IMR-90 (cell line): Measurements from ENCODE around the gene GPR161. TPM values are rescaled to one million over a fixed set of nuclear protein-coding genes. Genes with fewer than 3 reads are reported as not detected.

Experiments
- ATAC-seq: fragments of 200-7000 bp; cut with Tn5 transposase; 2 replicates; pipeline ENCODE4 v1.9.1; 2020; ENCODE audit warnings: low read depth, mild to moderate bottlenecking, moderate library complexity
- BruUV-seq: library from RNA; stranded (reverse); fragments of 400-500 nt; replicated peaks from 2 replicates; lab custom pipeline; 2021; lab: Mats Ljungman, UMichigan
- CTCF ChIA-PET: fragments of 300-600 bp; formaldehyde crosslinking; extraction: SDS; loops from one replicate; lab custom pipeline; 2021; ENCODE audit warnings: antibody characterized with exemption; lab: Yijun Ruan, JAX
- POLR2A ChIA-PET: fragments of 300-600 bp; sonication (Branson Sonifier 250); formaldehyde crosslinking; loops from one replicate; lab custom pipeline; 2022; ENCODE audit warnings: antibody characterized with exemption; ENCODE audit not compliant: unreplicated experiment; lab: Charles Lee
- DNase-seq: peaks from one replicate; pipeline ENCODE4 v3.0.0; 2013
- H2AFZ ChIP-seq: replicated peaks from 2 replicates; pipeline ENCODE3; 2013; ENCODE audit warnings: low read length, mild to moderate bottlenecking; ENCODE audit not compliant: poor library complexity
- H2AK5ac ChIP-seq: 2 replicates; pipeline ENCODE4 v1.6.1; 2013; ENCODE audit warnings: low read depth, low read length, inconsistent platforms
- H2AK9ac ChIP-seq: replicated peaks from 2 replicates; pipeline ENCODE3; 2013; ENCODE audit warnings: mild to moderate bottlenecking, low read depth, low read length, moderate library complexity; ENCODE audit not compliant: poor library complexity
- H2BK120ac ChIP-seq: 2 replicates; pipeline ENCODE4 v1.6.1; 2013; ENCODE audit warnings: low read depth, low read length, inconsistent platforms
- H2BK15ac ChIP-seq: 3 replicates; pipeline ENCODE4 v1.6.1; 2013; ENCODE audit warnings: low read depth, low read length, inconsistent platforms
- H2BK20ac ChIP-seq: 2 replicates; pipeline ENCODE4 v1.6.1; 2013; ENCODE audit warnings: low read depth, mild to moderate bottlenecking, inconsistent platforms, low read length, moderate library complexity
- H2BK5ac ChIP-seq: 2 replicates; pipeline ENCODE4 v1.6.1; 2013; ENCODE audit warnings: mild to moderate bottlenecking, low read depth, low read length, inconsistent platforms; ENCODE audit not compliant: poor library complexity, severe bottlenecking
- H3K14ac ChIP-seq: replicated peaks from 2 replicates; pipeline ENCODE4 v1.6.1; 2013; ENCODE audit warnings: low read depth, low read length, inconsistent platforms
- H3K18ac ChIP-seq: 2 replicates; pipeline ENCODE4 v1.6.1; 2013; ENCODE audit warnings: low read depth, low read length, control low read depth
- H3K23ac ChIP-seq: 2 replicates; pipeline ENCODE4 v1.6.1; 2013; ENCODE audit warnings: low read depth, low read length, inconsistent platforms
- H3K27ac ChIP-seq: 2 replicates; pipeline ENCODE4 v1.5.1; 2013; ENCODE audit warnings: mild to moderate bottlenecking, control low read depth, low read length; ENCODE audit not compliant: insufficient read depth
- H3K27me3 ChIP-seq: 2 replicates; pipeline ENCODE4 v1.6.1; 2013; ENCODE audit warnings: low read length; ENCODE audit not compliant: control insufficient read depth, insufficient read depth
- H3K36me3 ChIP-seq: 2 replicates; pipeline ENCODE4 v1.6.1; 2013; ENCODE audit warnings: low read length, mixed read lengths; ENCODE audit not compliant: control insufficient read depth, insufficient read depth
- H3K4ac ChIP-seq: 2 replicates; pipeline ENCODE4 v1.6.1; 2013; ENCODE audit warnings: low read depth, low read length, inconsistent platforms
- H3K4me1 ChIP-seq: 2 replicates; pipeline ENCODE4 v1.6.1; 2013; ENCODE audit warnings: low read length, mixed read lengths; ENCODE audit not compliant: control insufficient read depth, insufficient read depth
- H3K4me2 ChIP-seq: 2 replicates; pipeline ENCODE4 v1.6.1; 2013; ENCODE audit warnings: low read depth, mild to moderate bottlenecking, control low read depth, low read length, moderate library complexity
- H3K4me3 ChIP-seq: 2 replicates; pipeline ENCODE4 v1.5.1; 2013; ENCODE audit warnings: low read depth, mild to moderate bottlenecking, control low read depth, low read length, moderate library complexity; ENCODE audit not compliant: insufficient read depth
- H3K56ac ChIP-seq: 2 replicates; pipeline ENCODE4 v1.6.1; 2013; ENCODE audit warnings: low read length, inconsistent platforms; ENCODE audit not compliant: insufficient read depth; ENCODE audit errors: extremely low read depth
- H3K79me1 ChIP-seq, 2 experiments: 2 replicates each; pipeline ENCODE4 v1.6.1; 2013; ENCODE audit warnings: low read length in 2 of 2, inconsistent platforms in 1 of 2, low read depth in 1 of 2
- H3K9ac ChIP-seq: 2 replicates; pipeline ENCODE4 v1.6.1; 2013; ENCODE audit warnings: low read depth, low read length, control low read depth
- H3K9me1 ChIP-seq: 2 replicates; pipeline ENCODE4 v1.6.1; 2013; ENCODE audit warnings: low read length, inconsistent platforms; ENCODE audit not compliant: insufficient read depth
- H3K9me3 ChIP-seq: 2 replicates; pipeline ENCODE4 v1.6.1; 2013; ENCODE audit warnings: low read length; ENCODE audit not compliant: control insufficient read depth, insufficient read depth
- H4K20me1 ChIP-seq: 2 replicates; pipeline ENCODE4 v1.6.1; 2013; ENCODE audit warnings: low read length, inconsistent platforms; ENCODE audit not compliant: insufficient read depth
- H4K5ac ChIP-seq: 2 replicates; pipeline ENCODE4 v1.6.1; 2013; ENCODE audit warnings: mild to moderate bottlenecking, low read depth, low read length, control low read depth
- H4K8ac ChIP-seq, 2 experiments: 2 replicates each; pipeline ENCODE4 v1.6.1; 2013; ENCODE audit warnings: low read depth in 2 of 2, low read length in 2 of 2, control low read depth in 1 of 2, inconsistent platforms in 1 of 2
- H4K91ac ChIP-seq: 2 replicates; pipeline ENCODE4 v1.6.1; 2013; ENCODE audit warnings: low read depth, low read length, inconsistent platforms; ENCODE audit not compliant: insufficient read depth
- BHLHE40 ChIP-seq: fragments of 150-350 bp; IDR thresholded peaks from 2 replicates; pipeline ENCODE4 v1.6.1; 2016; ENCODE audit warnings: mild to moderate bottlenecking, low read depth, low read length
- CEBPB ChIP-seq: IDR thresholded peaks from 2 replicates; pipeline ENCODE4 v1.6.1; 2012; ENCODE audit warnings: low read depth, low read length, improper control_type of control experiment
- CHD1 ChIP-seq: IDR thresholded peaks from 2 replicates; pipeline ENCODE4 v1.6.1; 2012; ENCODE audit warnings: low read depth, low read length, improper control_type of control experiment
- FOS ChIP-seq: fragments of 150-350 bp; IDR thresholded peaks from 2 replicates; pipeline ENCODE4 v1.6.1; 2016; ENCODE audit warnings: low read depth, low read length
- MAFK ChIP-seq: IDR thresholded peaks from 2 replicates; pipeline ENCODE4 v1.6.1; 2012; ENCODE audit warnings: low read depth, low read length, improper control_type of control experiment
- MAZ ChIP-seq: IDR thresholded peaks from 2 replicates; pipeline ENCODE4 v1.6.1; 2012; ENCODE audit warnings: low read depth, mild to moderate bottlenecking, low read length, improper control_type of control experiment, moderate library complexity, borderline replicate concordance
- MXI1 ChIP-seq: IDR thresholded peaks from 2 replicates; pipeline ENCODE4 v1.6.1; 2012; ENCODE audit warnings: low read depth, mild to moderate bottlenecking, low read length, moderate library complexity, borderline replicate concordance
- NFE2L2 ChIP-seq: fragments of 150-350 bp; IDR thresholded peaks from 2 replicates; pipeline ENCODE4 v1.6.1; 2016; ENCODE audit warnings: low read depth, mild to moderate bottlenecking, low read length
- POLR2A ChIP-seq: IDR thresholded peaks from 2 replicates; pipeline ENCODE4 v1.6.1; 2012; ENCODE audit warnings: mild to moderate bottlenecking, low read depth, low read length
- RAD21 ChIP-seq: IDR thresholded peaks from 2 replicates; pipeline ENCODE4 v1.6.1; 2012; ENCODE audit warnings: low read length, improper control_type of control experiment
- RCOR1 ChIP-seq: IDR thresholded peaks from 2 replicates; pipeline ENCODE4 v1.6.1; 2012; ENCODE audit warnings: mild to moderate bottlenecking, low read length, improper control_type of control experiment; ENCODE audit not compliant: insufficient replicate concordance
- RFX5 ChIP-seq: IDR thresholded peaks from 2 replicates; pipeline ENCODE4 v1.8.0; 2012; ENCODE audit warnings: low read depth, mild to moderate bottlenecking, low read length, moderate library complexity
- SMC3 ChIP-seq: fragments of 150-350 bp; IDR thresholded peaks from 2 replicates; pipeline ENCODE4 v1.6.1; 2016; ENCODE audit warnings: low read depth, mild to moderate bottlenecking, antibody characterized with exemption, low read length, moderate library complexity
- WGBS, 2 experiments: methylation state at CpG; one replicate each; pipeline versions ENCODE4 v1.1.5 to v1.1.7; 2013; ENCODE audit warnings: missing lambda C conversion rate in 2 of 2; ENCODE audit not compliant: insufficient read length in 1 of 2; ENCODE audit errors: extremely low coverage in 2 of 2; 5-methylcytosine and 5-hydroxymethylcytosine counted together
- dilution Hi-C: fragments of 300-500 bp; cut with HindIII; formaldehyde crosslinking; loops from one replicate; pipeline ENCODE4 v1.14.3; 2018; ENCODE audit warnings: low sequenced_read_pairs; ENCODE audit not compliant: unreplicated experiment
- in situ Hi-C: fragments of 300-500 bp; cut with MboI; formaldehyde crosslinking; loops from 3 replicates; pipeline ENCODE4 v1.14.3; 2019; ENCODE audit warnings: low sequenced_read_pairs, inconsistent platforms, mixed read lengths
- intact Hi-C: fragments of 100-400 bp; cut with micrococcal nuclease; formaldehyde crosslinking; loops from 2 replicates; pipeline ENCODE4 v1.10.0; 2022
- polyA plus RNA-seq, 3 experiments: library from polyadenylated mRNA; depleted of rRNA; stranded (reverse); fragments of >200 nt; gene quantifications; 2 replicates each; pipeline ENCODE4 v1.2.3, GENCODE V29; 2012; ENCODE audit warnings: low replicate concordance in 1 of 3
- total RNA-seq: library from RNA; depleted of rRNA; stranded (reverse); fragments of >200 nt; gene quantifications from 2 replicates; pipeline ENCODE4 v1.2.3, GENCODE V29; 2012
- TF ChIP-seq, protein P1 (sequence below): fragments of 150-350 bp; IDR thresholded peaks from 2 replicates; pipeline ENCODE4 v1.6.1; 2016; ENCODE audit warnings: low read depth, mild to moderate bottlenecking, low read length, moderate library complexity, borderline replicate concordance
- TF ChIP-seq, protein P2 (sequence below): conservative IDR thresholded peaks from 2 replicates; pipeline ENCODE4 v1.5.1; 2012; ENCODE audit warnings: mild to moderate bottlenecking, low read depth, low read length, improper control_type of control experiment
- TF ChIP-seq, protein P3 (sequence below): fragments of 150-350 bp; IDR thresholded peaks from 2 replicates; pipeline ENCODE4 v1.6.1; 2017; ENCODE audit warnings: mild to moderate bottlenecking, antibody characterized with exemption, low read length, low read depth

The GPR161 gene
- total and polyA plus RNA-seq, 2 of the 4 experiments (the other 2 are of a cell fraction), result 12.5 to 13.3 TPM

DNA sequence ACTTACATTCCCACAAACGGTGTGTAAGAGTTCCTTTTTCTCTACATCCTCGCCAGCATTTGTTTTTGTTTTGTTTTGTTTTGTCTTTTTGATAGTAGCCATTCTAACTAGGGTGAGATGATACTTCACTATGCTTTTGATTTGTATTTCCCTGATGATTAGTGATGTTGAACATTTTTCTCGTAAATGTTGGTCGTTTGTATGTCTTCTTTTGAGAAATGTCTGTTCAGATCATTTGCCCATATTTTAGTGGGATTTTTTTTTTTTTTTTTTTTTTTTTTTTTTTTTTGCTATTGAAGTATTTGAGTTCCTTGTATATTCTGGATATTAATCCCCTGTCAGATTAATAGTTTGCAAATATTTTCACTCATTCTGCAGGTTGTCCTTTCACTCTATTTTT, 19.2 kb upstream of the GPR161 start:
- Histone ChIP-seq H3K4me3 (no peak overlapping the region), H4K5ac (no peak overlapping the region), H3K18ac (no peak overlapping the region), H2BK120ac (no peak overlapping the region), H3K79me1 (no peaks in the 10 kb centered on the region), H2BK5ac (no peak overlapping the region), H3K4me2 (no peak overlapping the region), H2BK15ac (no peak overlapping the region), H3K27ac (no peak overlapping the region), H2BK20ac (no peak overlapping the region), H3K36me3 (no peaks in the 10 kb centered on the region), H3K27me3 (no peaks in the 10 kb centered on the region), H4K20me1 (no peaks in the 10 kb centered on the region), H3K9me3 (peaks cover 3% of the 10 kb centered on the region; the same call in 1 of the 2 replicates), H3K9ac (no peak overlapping the region), H4K91ac (no peak overlapping the region), H3K56ac (no peak overlapping the region), H3K9me1 (no peaks in the 10 kb centered on the region), H3K4ac (no peak overlapping the region), H3K23ac (no peak overlapping the region), H2AK5ac (no peak overlapping the region), H3K4me1 (no peaks in the 10 kb centered on the region), H4K8ac (no peak overlapping the region), H2AK9ac (no peak overlapping the region), H3K14ac (no peak overlapping the region), H2AFZ (no peak overlapping the region)
- no TSS peak for BruUV-seq
- TF ChIP-seq CEBPB (no peak), MAZ (no peak), RFX5 (no peak), CHD1 (no peak), SMC3 (no peak), RAD21 (no peak), MAFK (no peak), POLR2A (no peak), FOS (no peak), RCOR1 (no peak), BHLHE40 (no peak), MXI1 (no peak), NFE2L2 (no peak)
- TF ChIP-seq, protein P1, sequence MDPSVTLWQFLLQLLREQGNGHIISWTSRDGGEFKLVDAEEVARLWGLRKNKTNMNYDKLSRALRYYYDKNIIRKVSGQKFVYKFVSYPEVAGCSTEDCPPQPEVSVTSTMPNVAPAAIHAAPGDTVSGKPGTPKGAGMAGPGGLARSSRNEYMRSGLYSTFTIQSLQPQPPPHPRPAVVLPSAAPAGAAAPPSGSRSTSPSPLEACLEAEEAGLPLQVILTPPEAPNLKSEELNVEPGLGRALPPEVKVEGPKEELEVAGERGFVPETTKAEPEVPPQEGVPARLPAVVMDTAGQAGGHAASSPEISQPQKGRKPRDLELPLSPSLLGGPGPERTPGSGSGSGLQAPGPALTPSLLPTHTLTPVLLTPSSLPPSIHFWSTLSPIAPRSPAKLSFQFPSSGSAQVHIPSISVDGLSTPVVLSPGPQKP, result no peak
- TF ChIP-seq, protein P2, sequence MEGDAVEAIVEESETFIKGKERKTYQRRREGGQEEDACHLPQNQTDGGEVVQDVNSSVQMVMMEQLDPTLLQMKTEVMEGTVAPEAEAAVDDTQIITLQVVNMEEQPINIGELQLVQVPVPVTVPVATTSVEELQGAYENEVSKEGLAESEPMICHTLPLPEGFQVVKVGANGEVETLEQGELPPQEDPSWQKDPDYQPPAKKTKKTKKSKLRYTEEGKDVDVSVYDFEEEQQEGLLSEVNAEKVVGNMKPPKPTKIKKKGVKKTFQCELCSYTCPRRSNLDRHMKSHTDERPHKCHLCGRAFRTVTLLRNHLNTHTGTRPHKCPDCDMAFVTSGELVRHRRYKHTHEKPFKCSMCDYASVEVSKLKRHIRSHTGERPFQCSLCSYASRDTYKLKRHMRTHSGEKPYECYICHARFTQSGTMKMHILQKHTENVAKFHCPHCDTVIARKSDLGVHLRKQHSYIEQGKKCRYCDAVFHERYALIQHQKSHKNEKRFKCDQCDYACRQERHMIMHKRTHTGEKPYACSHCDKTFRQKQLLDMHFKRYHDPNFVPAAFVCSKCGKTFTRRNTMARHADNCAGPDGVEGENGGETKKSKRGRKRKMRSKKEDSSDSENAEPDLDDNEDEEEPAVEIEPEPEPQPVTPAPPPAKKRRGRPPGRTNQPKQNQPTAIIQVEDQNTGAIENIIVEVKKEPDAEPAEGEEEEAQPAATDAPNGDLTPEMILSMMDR, result no peak
- TF ChIP-seq, protein P3, sequence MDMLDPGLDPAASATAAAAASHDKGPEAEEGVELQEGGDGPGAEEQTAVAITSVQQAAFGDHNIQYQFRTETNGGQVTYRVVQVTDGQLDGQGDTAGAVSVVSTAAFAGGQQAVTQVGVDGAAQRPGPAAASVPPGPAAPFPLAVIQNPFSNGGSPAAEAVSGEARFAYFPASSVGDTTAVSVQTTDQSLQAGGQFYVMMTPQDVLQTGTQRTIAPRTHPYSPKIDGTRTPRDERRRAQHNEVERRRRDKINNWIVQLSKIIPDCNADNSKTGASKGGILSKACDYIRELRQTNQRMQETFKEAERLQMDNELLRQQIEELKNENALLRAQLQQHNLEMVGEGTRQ, result no peak
- CTCF ChIA-PET, result no interaction called here
- in situ Hi-C loops (no loop called here), intact Hi-C loops (no loop called here), dilution Hi-C loops (no loop called here)
- DNase-seq (no peak), ATAC-seq (no peak)
- POLR2A ChIA-PET, result no interaction called here
- WGBS, 2 experiments, result no CpG with 5 or more reads among the region's 4 CpGs
